ENCODE measurements around the gene LILRA5.

DNA sequence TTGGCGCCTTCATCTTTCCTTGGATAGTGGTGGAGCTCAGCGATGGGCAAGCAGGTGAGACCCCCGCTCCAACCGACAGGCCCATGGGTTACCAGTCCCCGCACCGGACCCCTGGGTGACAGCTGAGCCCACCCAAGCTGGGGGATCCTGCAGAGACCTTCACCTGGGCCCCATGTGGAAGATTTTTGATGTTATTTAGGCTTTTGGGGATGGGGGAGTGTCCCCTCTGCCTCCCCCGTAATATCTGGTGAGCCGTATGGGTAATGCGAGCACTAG lies 4.9 kb upstream of the LILRA5 start:
- TF ChIP-seq RAD21 (IDR thresholded peaks at IDR 0.05; ENCODE audit: low read depth) = no peak
- TF ChIP-seq TCF12 (IDR thresholded peaks at IDR 0.05; ENCODE audit: low read depth) = no peak
- TF ChIP-seq FOXM1 (IDR thresholded peaks at IDR 0.05; ENCODE audit: borderline replicate concordance, low read depth) = no peak
- no peak for TF ChIP-seq REST (IDR thresholded peaks at IDR 0.05; ENCODE audit: low read depth)
- no peak for TF ChIP-seq MAX (IDR thresholded peaks at IDR 0.05)
- TF ChIP-seq EP300 (IDR thresholded peaks at IDR 0.05; ENCODE audit: borderline replicate concordance) = no peak
- TF ChIP-seq TAF1 (IDR thresholded peaks at IDR 0.05; ENCODE audit: low read depth) = no peak
- no peak for TF ChIP-seq YY1 (IDR thresholded peaks at IDR 0.05; ENCODE audit: low read depth)

Measured in Ishikawa (cell line).